Astrocyte of the cerebellum (primary cell): ENCODE results near the gene GDPD1.

Experiments used
- DNase-seq: peaks from one replicate; pipeline ENCODE4 v3.0.0-alpha.2; 2011; ENCODE audit warnings: low read depth
- H3K4me3 ChIP-seq: 2 replicates; pipeline ENCODE4 v1.5.1; 2011; ENCODE audit warnings: mild to moderate bottlenecking, low read depth, low read length, moderate library complexity
- in situ Hi-C: cut with HindIII; loops from 2 replicates; pipeline ENCODE4 v1.10.0; 2017; ENCODE audit warnings: low sequenced_read_pairs
- TF ChIP-seq, protein P1 (sequence below): IDR thresholded peaks from 2 replicates; pipeline ENCODE4 v1.5.1; 2012; ENCODE audit warnings: low read length, low read depth, moderate library complexity, mild to moderate bottlenecking; ENCODE audit errors: missing control alignments

Gene GDPD1

DNA sequence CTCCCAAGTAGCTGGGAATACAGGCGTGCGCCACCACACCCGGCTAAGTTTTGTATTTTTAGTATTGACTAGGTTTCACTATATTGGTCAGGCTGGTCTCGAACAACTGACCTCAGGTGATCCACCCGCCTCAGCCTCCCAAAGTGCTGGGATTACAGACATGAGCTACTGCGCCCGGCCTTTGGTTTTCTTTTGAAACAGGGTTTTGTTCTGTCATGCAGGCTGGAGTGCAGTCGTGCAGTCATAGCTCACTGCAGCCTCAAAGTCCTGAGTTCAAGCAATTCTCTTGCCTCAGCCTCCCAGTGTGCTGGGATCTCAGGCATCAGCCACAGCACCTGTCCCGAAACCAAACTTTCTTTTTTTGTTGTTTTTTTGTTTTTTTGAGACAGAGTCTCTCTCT is 39.7 kb upstream of the GDPD1 start:
- TF ChIP-seq, protein P1, sequence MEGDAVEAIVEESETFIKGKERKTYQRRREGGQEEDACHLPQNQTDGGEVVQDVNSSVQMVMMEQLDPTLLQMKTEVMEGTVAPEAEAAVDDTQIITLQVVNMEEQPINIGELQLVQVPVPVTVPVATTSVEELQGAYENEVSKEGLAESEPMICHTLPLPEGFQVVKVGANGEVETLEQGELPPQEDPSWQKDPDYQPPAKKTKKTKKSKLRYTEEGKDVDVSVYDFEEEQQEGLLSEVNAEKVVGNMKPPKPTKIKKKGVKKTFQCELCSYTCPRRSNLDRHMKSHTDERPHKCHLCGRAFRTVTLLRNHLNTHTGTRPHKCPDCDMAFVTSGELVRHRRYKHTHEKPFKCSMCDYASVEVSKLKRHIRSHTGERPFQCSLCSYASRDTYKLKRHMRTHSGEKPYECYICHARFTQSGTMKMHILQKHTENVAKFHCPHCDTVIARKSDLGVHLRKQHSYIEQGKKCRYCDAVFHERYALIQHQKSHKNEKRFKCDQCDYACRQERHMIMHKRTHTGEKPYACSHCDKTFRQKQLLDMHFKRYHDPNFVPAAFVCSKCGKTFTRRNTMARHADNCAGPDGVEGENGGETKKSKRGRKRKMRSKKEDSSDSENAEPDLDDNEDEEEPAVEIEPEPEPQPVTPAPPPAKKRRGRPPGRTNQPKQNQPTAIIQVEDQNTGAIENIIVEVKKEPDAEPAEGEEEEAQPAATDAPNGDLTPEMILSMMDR: no peak
- no peak for DNase-seq
- in situ Hi-C loops: no loop called here
- no peak overlapping the region for H3K4me3 ChIP-seq

DNA sequence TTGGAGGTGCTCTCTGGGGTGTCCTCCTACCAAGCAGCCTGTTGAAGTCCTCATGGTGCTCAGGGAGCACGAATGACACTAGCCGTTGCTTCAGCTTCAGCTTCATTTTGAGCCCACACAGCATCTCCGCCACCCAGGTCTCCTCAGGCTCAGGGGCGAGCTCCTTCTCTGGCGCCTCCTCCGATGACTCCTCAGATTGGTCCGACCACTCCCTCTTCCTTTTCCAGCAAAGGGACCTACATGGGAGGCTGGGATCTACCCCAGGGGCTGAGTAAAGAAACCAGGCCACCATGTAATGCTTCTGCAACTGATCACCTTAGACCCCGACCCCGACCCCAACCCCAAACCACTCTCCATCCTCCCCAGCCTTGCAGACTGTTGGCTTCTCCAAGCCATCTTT is 38.8 kb upstream of the GDPD1 start:
- DNase-seq: no peak
- in situ Hi-C loops: no loop called here
- no peak overlapping the region for H3K4me3 ChIP-seq
- TF ChIP-seq, protein P1: no peak

DNA sequence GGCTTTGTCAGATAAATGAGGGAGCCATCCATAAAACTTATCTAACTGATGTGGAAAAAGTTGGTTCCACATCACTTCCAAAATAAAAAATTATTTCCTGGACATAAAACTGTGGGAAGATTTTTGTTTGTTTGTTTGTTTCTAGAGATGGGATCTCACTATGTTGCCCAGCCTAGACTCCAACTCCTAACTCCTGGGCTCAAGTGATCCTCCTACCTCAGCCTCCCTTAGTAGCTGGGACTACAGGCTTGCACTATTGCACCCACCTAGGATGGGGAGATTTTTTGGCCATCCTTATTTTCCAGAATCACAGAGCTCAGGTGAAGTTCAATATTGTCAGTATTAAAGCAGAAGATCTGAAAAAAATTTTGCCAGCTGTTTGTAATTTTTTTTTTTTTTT is 34.3 kb upstream of the GDPD1 start:
- TF ChIP-seq, protein P1: no peak
- H3K4me3 ChIP-seq: no peak overlapping the region
- no peak for DNase-seq
- in situ Hi-C loops: no loop called here

DNA sequence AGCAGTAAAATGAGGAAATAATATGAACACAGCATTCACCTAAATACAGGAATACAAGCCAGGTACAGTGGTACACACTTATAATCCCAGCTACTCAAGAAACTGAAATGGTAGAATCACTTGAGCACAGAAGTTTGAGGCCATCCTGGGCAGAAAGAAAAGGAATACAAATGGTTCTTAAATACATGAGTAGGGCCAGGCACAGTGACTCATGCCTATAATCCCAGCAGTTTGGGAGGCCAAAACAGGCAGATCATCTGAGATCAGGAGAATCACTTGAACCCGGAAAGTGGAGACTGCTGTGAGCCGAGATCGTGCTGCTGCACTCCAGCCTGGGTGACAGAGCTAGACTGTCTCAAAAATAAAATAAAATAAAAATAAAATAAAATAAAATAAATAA is 33.5 kb upstream of the GDPD1 start:
- in situ Hi-C loops: no loop called here

DNA sequence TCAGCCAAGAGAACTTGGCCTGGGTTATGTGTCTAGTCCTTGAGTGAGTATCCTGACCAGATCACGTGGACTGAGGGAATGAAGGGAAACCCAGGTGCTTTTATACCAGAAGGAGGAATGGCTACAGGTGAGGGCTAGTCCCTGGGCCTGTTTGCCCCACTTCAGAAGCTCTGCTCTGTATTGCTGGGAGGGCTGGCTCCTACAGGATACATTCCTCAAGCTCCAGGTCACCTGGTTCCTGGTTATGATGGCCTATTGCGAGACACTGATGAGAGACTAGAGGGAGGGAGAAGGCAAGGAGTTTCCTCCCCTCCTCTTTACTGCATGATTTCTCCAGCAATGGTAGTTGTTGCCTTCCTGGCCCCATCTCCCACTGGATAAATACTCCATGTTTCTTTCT is 29.5 kb upstream of the GDPD1 start:
- TF ChIP-seq, protein P1: no peak
- H3K4me3 ChIP-seq: no peak overlapping the region
- in situ Hi-C loops: no loop called here
- DNase-seq: no peak

More for the DNA sequence above, 33.5 kb upstream of the GDPD1 start:
- no peak overlapping the region for H3K4me3 ChIP-seq
- DNase-seq: no peak
- TF ChIP-seq, protein P1: no peak

DNA sequence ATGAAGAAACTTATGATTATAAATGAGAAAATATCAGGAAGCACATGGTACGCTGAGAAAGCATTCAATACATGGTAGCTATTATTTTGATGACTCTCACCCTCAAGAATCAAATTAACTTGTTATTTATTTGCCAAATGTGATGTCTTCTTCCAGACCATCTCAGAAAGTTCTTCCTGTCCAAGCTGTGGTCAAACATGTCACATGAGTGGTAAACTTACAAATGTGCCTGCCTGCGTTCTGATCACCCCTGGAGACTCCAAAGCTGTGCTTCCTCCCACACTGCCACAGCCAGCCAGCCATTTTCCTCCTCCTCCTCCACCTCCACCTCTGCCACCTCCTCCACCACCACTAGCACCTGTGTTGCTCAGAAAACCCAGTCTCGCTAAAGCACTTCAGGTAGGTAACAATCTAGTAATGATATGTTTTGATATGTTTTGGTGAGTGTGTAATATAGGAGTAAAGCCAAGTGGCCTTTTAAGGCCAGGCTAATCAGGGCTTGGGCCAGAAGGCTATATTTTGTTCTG is 26.9 kb upstream of the GDPD1 start:
- H3K4me3 ChIP-seq: no peak overlapping the region
- DNase-seq: no peak
- TF ChIP-seq, protein P1: no peak
- in situ Hi-C loops: no loop called here

DNA sequence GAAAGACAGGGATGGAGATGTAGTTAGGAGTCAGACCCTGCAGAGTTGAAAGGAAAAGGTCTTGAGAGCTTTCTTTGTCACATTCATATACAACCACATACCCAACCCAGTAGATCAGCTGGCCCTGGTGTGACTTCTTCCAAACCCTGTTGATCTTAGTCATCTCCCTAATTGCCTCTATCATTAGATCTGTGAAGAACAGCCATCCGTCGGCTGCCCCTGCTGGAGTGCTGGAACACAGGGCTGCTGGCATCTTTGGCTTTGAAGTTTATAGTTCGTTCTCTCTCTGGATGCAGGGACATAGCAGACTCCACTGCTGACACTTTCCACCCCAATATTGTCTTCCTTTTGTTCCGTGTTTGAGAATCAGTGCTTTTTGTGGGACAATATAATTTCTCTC is 20.9 kb upstream of the GDPD1 start:
- DNase-seq: no peak
- no peak overlapping the region for H3K4me3 ChIP-seq
- in situ Hi-C loops: no loop called here
- TF ChIP-seq, protein P1: no peak
